ENCODE measurements around the gene PSMD13.

Gene PSMD13

GRCh38 chr11:249062-249461, 12.3 kb downstream of the PSMD13 start:
- Histone ChIP-seq H3K27me3 (ENCODE audit: control insufficient read depth in 2 of 2, insufficient read depth in 2 of 2, low read length in 2 of 2) (no peaks in the 10 kb centered on the region), H3K9ac (ENCODE audit: low read depth in 1 of 2, low read length in 2 of 2) (no peak overlapping the region), H3K27ac (ENCODE audit: low read depth in 2 of 2, low read length in 2 of 2) (no peak overlapping the region), H3K4me1 (ENCODE audit: control insufficient read depth in 2 of 2, insufficient read depth in 2 of 2, low read length in 2 of 2) (no peaks in the 10 kb centered on the region), H3K9me3 (ENCODE audit: control insufficient read depth in 2 of 2, low read length in 2 of 2) (no peaks in the 10 kb centered on the region), H3K4me3 (ENCODE audit: low read length in 2 of 2) (no peak overlapping the region), H3K36me3 (ENCODE audit: control insufficient read depth in 2 of 2, insufficient read depth in 2 of 2, low read length in 2 of 2) (peaks cover 73 to 84% of the 10 kb centered on the region in 2 donors)

- Histone ChIP-seq H3K36me3 (ENCODE audit: control insufficient read depth in 2 of 2, insufficient read depth in 2 of 2, low read length in 2 of 2) (peaks cover 64 to 74% of the 10 kb centered on the region in 2 donors), H3K27me3 (ENCODE audit: control insufficient read depth in 2 of 2, insufficient read depth in 2 of 2, low read length in 2 of 2) (no peaks in the 10 kb centered on the region), H3K27ac (ENCODE audit: low read depth in 2 of 2, low read length in 2 of 2) (no peak overlapping the region), H3K9ac (ENCODE audit: low read depth in 1 of 2, low read length in 2 of 2) (no peak overlapping the region), H3K4me3 (ENCODE audit: low read length in 2 of 2) (no peak overlapping the region), H3K4me1 (ENCODE audit: control insufficient read depth in 2 of 2, insufficient read depth in 2 of 2, low read length in 2 of 2) (no peaks in the 10 kb centered on the region), H3K9me3 (ENCODE audit: control insufficient read depth in 2 of 2, low read length in 2 of 2) (no peaks in the 10 kb centered on the region)
These were observed 13.5 kb downstream of the PSMD13 start for GRCh38 chr11:250274-250673.

GRCh38 chr11:250740-251299, 14.0 kb downstream of the PSMD13 start:
- Histone ChIP-seq H3K9ac (ENCODE audit: low read depth in 1 of 2, low read length in 2 of 2) (no peak overlapping the region), H3K27ac (ENCODE audit: low read depth in 2 of 2, low read length in 2 of 2) (no peak overlapping the region), H3K4me1 (ENCODE audit: control insufficient read depth in 2 of 2, insufficient read depth in 2 of 2, low read length in 2 of 2) (no peaks in the 10 kb centered on the region), H3K36me3 (ENCODE audit: control insufficient read depth in 2 of 2, insufficient read depth in 2 of 2, low read length in 2 of 2) (peaks cover 61 to 70% of the 10 kb centered on the region in 2 donors), H3K9me3 (ENCODE audit: control insufficient read depth in 2 of 2, low read length in 2 of 2) (no peaks in the 10 kb centered on the region), H3K4me3 (ENCODE audit: low read length in 2 of 2) (no peak overlapping the region), H3K27me3 (ENCODE audit: control insufficient read depth in 2 of 2, insufficient read depth in 2 of 2, low read length in 2 of 2) (no peaks in the 10 kb centered on the region)

- H3K27ac ChIP-seq (ENCODE audit: low read depth in 2 of 2, low read length in 2 of 2): no peak overlapping the region
- peaks cover 55 to 63% of the 10 kb centered on the region in 2 donors for H3K36me3 ChIP-seq (ENCODE audit: control insufficient read depth in 2 of 2, insufficient read depth in 2 of 2, low read length in 2 of 2)
These were observed 14.8 kb downstream of the PSMD13 start for GRCh38 chr11:251550-251949.

GRCh38 chr11:252666-253065, 15.9 kb downstream of the PSMD13 start:
- Histone ChIP-seq H3K9ac (ENCODE audit: low read depth in 1 of 2, low read length in 2 of 2) (no peak overlapping the region), H3K36me3 (ENCODE audit: control insufficient read depth in 2 of 2, insufficient read depth in 2 of 2, low read length in 2 of 2) (peaks cover 46 to 53% of the 10 kb centered on the region in 2 donors), H3K27me3 (ENCODE audit: control insufficient read depth in 2 of 2, insufficient read depth in 2 of 2, low read length in 2 of 2) (no peaks in the 10 kb centered on the region), H3K27ac (ENCODE audit: low read depth in 2 of 2, low read length in 2 of 2) (no peak overlapping the region), H3K4me3 (ENCODE audit: low read length in 2 of 2) (no peak overlapping the region), H3K4me1 (ENCODE audit: control insufficient read depth in 2 of 2, insufficient read depth in 2 of 2, low read length in 2 of 2) (no peaks in the 10 kb centered on the region), H3K9me3 (ENCODE audit: control insufficient read depth in 2 of 2, low read length in 2 of 2) (no peaks in the 10 kb centered on the region)

More at GRCh38 chr11:251550-251949, 14.8 kb downstream of the PSMD13 start:
- Histone ChIP-seq H3K9me3 (ENCODE audit: control insufficient read depth in 2 of 2, low read length in 2 of 2) (no peaks in the 10 kb centered on the region), H3K27me3 (ENCODE audit: control insufficient read depth in 2 of 2, insufficient read depth in 2 of 2, low read length in 2 of 2) (no peaks in the 10 kb centered on the region), H3K4me1 (ENCODE audit: control insufficient read depth in 2 of 2, insufficient read depth in 2 of 2, low read length in 2 of 2) (no peaks in the 10 kb centered on the region), H3K4me3 (ENCODE audit: low read length in 2 of 2) (no peak overlapping the region), H3K9ac (ENCODE audit: low read depth in 1 of 2, low read length in 2 of 2) (no peak overlapping the region)

- H3K27me3 ChIP-seq (ENCODE audit: control insufficient read depth in 2 of 2, insufficient read depth in 2 of 2, low read length in 2 of 2): no peaks in the 10 kb centered on the region
- H3K36me3 ChIP-seq (ENCODE audit: control insufficient read depth in 2 of 2, insufficient read depth in 2 of 2, low read length in 2 of 2): peaks cover 44 to 47% of the 10 kb centered on the region in 2 donors
- no peak overlapping the region for H3K9ac ChIP-seq (ENCODE audit: low read depth in 1 of 2, low read length in 2 of 2)
- no peaks in the 10 kb centered on the region for H3K9me3 ChIP-seq (ENCODE audit: control insufficient read depth in 2 of 2, low read length in 2 of 2)
- no peaks in the 10 kb centered on the region for H3K4me1 ChIP-seq (ENCODE audit: control insufficient read depth in 2 of 2, insufficient read depth in 2 of 2, low read length in 2 of 2)
- H3K4me3 ChIP-seq (ENCODE audit: low read length in 2 of 2): no peak overlapping the region
- H3K27ac ChIP-seq (ENCODE audit: low read depth in 2 of 2, low read length in 2 of 2): no peak overlapping the region
These were observed 16.5 kb downstream of the PSMD13 start for GRCh38 chr11:253160-253885.

- Histone ChIP-seq H3K9ac (ENCODE audit: low read depth in 1 of 2, low read length in 2 of 2) (no peak overlapping the region), H3K36me3 (ENCODE audit: control insufficient read depth in 2 of 2, insufficient read depth in 2 of 2, low read length in 2 of 2) (peaks cover 40 to 42% of the 10 kb centered on the region in 2 donors), H3K4me1 (ENCODE audit: control insufficient read depth in 2 of 2, insufficient read depth in 2 of 2, low read length in 2 of 2) (no peaks in the 10 kb centered on the region), H3K27ac (ENCODE audit: low read depth in 2 of 2, low read length in 2 of 2) (no peak overlapping the region), H3K4me3 (ENCODE audit: low read length in 2 of 2) (no peak overlapping the region), H3K9me3 (ENCODE audit: control insufficient read depth in 2 of 2, low read length in 2 of 2) (no peaks in the 10 kb centered on the region), H3K27me3 (ENCODE audit: control insufficient read depth in 2 of 2, insufficient read depth in 2 of 2, low read length in 2 of 2) (no peaks in the 10 kb centered on the region)
These were observed 17.1 kb downstream of the PSMD13 start for GRCh38 chr11:253886-254270.

- Histone ChIP-seq H3K9ac (ENCODE audit: low read depth in 1 of 2, low read length in 2 of 2) (no peak overlapping the region), H3K27me3 (ENCODE audit: control insufficient read depth in 2 of 2, insufficient read depth in 2 of 2, low read length in 2 of 2) (no peaks in the 10 kb centered on the region), H3K4me3 (ENCODE audit: low read length in 2 of 2) (no peak overlapping the region), H3K27ac (ENCODE audit: low read depth in 2 of 2, low read length in 2 of 2) (no peak overlapping the region), H3K4me1 (ENCODE audit: control insufficient read depth in 2 of 2, insufficient read depth in 2 of 2, low read length in 2 of 2) (no peaks in the 10 kb centered on the region), H3K36me3 (ENCODE audit: control insufficient read depth in 2 of 2, insufficient read depth in 2 of 2, low read length in 2 of 2) (peaks cover 33 to 35% of the 10 kb centered on the region in 2 donors), H3K9me3 (ENCODE audit: control insufficient read depth in 2 of 2, low read length in 2 of 2) (no peaks in the 10 kb centered on the region)
These were observed 18.4 kb downstream of the PSMD13 start for GRCh38 chr11:255176-255575.

- Histone ChIP-seq H3K36me3 (ENCODE audit: control insufficient read depth in 2 of 2, insufficient read depth in 2 of 2, low read length in 2 of 2) (peaks cover 28% of the 10 kb centered on the region in 2 donors), H3K4me1 (ENCODE audit: control insufficient read depth in 2 of 2, insufficient read depth in 2 of 2, low read length in 2 of 2) (no peaks in the 10 kb centered on the region), H3K27ac (ENCODE audit: low read depth in 2 of 2, low read length in 2 of 2) (no peak overlapping the region), H3K9ac (ENCODE audit: low read depth in 1 of 2, low read length in 2 of 2) (no peak overlapping the region), H3K9me3 (ENCODE audit: control insufficient read depth in 2 of 2, low read length in 2 of 2) (no peaks in the 10 kb centered on the region), H3K4me3 (ENCODE audit: low read length in 2 of 2) (no peak overlapping the region), H3K27me3 (ENCODE audit: control insufficient read depth in 2 of 2, insufficient read depth in 2 of 2, low read length in 2 of 2) (no peaks in the 10 kb centered on the region)
These were observed 19.0 kb downstream of the PSMD13 start for GRCh38 chr11:255816-256215.

- no peak overlapping the region for H3K27ac ChIP-seq (ENCODE audit: low read depth in 2 of 2, low read length in 2 of 2)
- no peak overlapping the region for H3K9ac ChIP-seq (ENCODE audit: low read depth in 1 of 2, low read length in 2 of 2)
- H3K9me3 ChIP-seq (ENCODE audit: control insufficient read depth in 2 of 2, low read length in 2 of 2): no peaks in the 10 kb centered on the region
- H3K36me3 ChIP-seq (ENCODE audit: control insufficient read depth in 2 of 2, insufficient read depth in 2 of 2, low read length in 2 of 2): peaks cover 16 to 17% of the 10 kb centered on the region in 2 donors
- H3K4me3 ChIP-seq (ENCODE audit: low read length in 2 of 2): no peak overlapping the region
- no peaks in the 10 kb centered on the region for H3K4me1 ChIP-seq (ENCODE audit: control insufficient read depth in 2 of 2, insufficient read depth in 2 of 2, low read length in 2 of 2)
- no peaks in the 10 kb centered on the region for H3K27me3 ChIP-seq (ENCODE audit: control insufficient read depth in 2 of 2, insufficient read depth in 2 of 2, low read length in 2 of 2)
These were observed 20.4 kb downstream of the PSMD13 start for GRCh38 chr11:256952-257737.
